GM12875 (cell line): ENCODE results near the gene MAGI2.
"Not testable (repeated sequence)": the region's sequence is repeated elsewhere in the genome, so short reads cannot be mapped to it uniquely, and the experiment has no call there.

Source experiments
- H3K4me3 ChIP-seq: one replicate; pipeline ENCODE4 v1.5.1; 2011; ENCODE audit warnings: low read depth, low read length, control low read depth
- CTCF ChIP-seq: IDR thresholded peaks from 2 replicates; pipeline ENCODE4 v1.5.1; 2011; ENCODE audit warnings: low read depth, mild to moderate bottlenecking, control low read depth, inconsistent platforms, low read length, moderate library complexity, borderline replicate concordance; ENCODE audit not compliant: insufficient read depth

Gene MAGI2

GRCh38 chr7:78587443-78588044 is 865.9 kb downstream of the MAGI2 start:
- TF ChIP-seq CTCF: peak; percentile 42; the same call in 1 of the 2 replicates
- H3K4me3 ChIP-seq: no peak overlapping the region

- no peak for TF ChIP-seq CTCF
These were observed 867.5 kb downstream of the MAGI2 start for GRCh38 chr7:78585980-78586379.

GRCh38 chr7:78578686-78579085 is 874.8 kb downstream of the MAGI2 start:
- H3K4me3 ChIP-seq: no peak overlapping the region
- no peak for TF ChIP-seq CTCF

More at GRCh38 chr7:78585980-78586379, 867.5 kb downstream of the MAGI2 start:
- no peak overlapping the region for H3K4me3 ChIP-seq

GRCh38 chr7:78577174-78577952 is 876.1 kb downstream of the MAGI2 start:
- H3K4me3 ChIP-seq: not testable (repeated sequence)

GRCh38 chr7:78576236-78576635 is 877.2 kb downstream of the MAGI2 start:
- no peak for TF ChIP-seq CTCF
- H3K4me3 ChIP-seq: no peak overlapping the region

- no peak overlapping the region for H3K4me3 ChIP-seq
- TF ChIP-seq CTCF: no peak
These were observed 882.2 kb downstream of the MAGI2 start for GRCh38 chr7:78571292-78571691.

GRCh38 chr7:78568690-78569089 is 884.8 kb downstream of the MAGI2 start:
- no peak overlapping the region for H3K4me3 ChIP-seq
- TF ChIP-seq CTCF: no peak
